Liver (tissue), 9 donors: Measurements from ENCODE around the gene KIF1A. TPM values are rescaled to one million over a fixed set of nuclear protein-coding genes. Genes with fewer than 3 reads are reported as not detected.

Experiments used
- DNase-seq: peaks from one replicate; pipeline ENCODE4 v3.0.0-alpha.2; 2017; ENCODE audit warnings: low spot score
- H3K27ac ChIP-seq, 2 donors: one replicate each; pipeline ENCODE4 v1.7.0; 2013; ENCODE audit warnings: inconsistent platforms in 2 of 2, low read length in 2 of 2, control low read depth in 1 of 2, low read depth in 1 of 2, mild to moderate bottlenecking in 1 of 2
- H3K27me3 ChIP-seq, 4 donors: one replicate each; pipeline versions ENCODE4 v1.6.1 to v1.7.0; 2013; ENCODE audit warnings: low read length in 3 of 4, inconsistent platforms in 1 of 4, mild to moderate bottlenecking in 1 of 4, moderate library complexity in 1 of 4; ENCODE audit not compliant: control insufficient read depth in 4 of 4, insufficient read depth in 4 of 4
- H3K36me3 ChIP-seq, 4 donors: one replicate each; pipeline versions ENCODE4 v1.6.1 to v1.7.0; 2013; ENCODE audit warnings: low read length in 3 of 4, mild to moderate bottlenecking in 3 of 4, low read depth in 1 of 4, moderate library complexity in 1 of 4; ENCODE audit not compliant: control insufficient read depth in 4 of 4, insufficient read depth in 3 of 4
- H3K4me1 ChIP-seq, 4 donors: one replicate each; pipeline versions ENCODE4 v1.6.1 to v1.7.0; 2013; ENCODE audit warnings: low read length in 3 of 4, mild to moderate bottlenecking in 3 of 4, moderate library complexity in 1 of 4; ENCODE audit not compliant: control insufficient read depth in 4 of 4, insufficient read depth in 4 of 4
- H3K4me3 ChIP-seq, 3 donors: one replicate each; pipeline versions ENCODE4 v1.6.1 to v1.7.0; 2013; ENCODE audit warnings: low read length in 3 of 3, control low read depth in 1 of 3, low read depth in 1 of 3, mild to moderate bottlenecking in 1 of 3
- H3K9ac ChIP-seq, 2 donors: one replicate each; pipeline ENCODE4 v1.7.0; 2013; ENCODE audit warnings: low read length in 2 of 2, mild to moderate bottlenecking in 2 of 2, moderate library complexity in 2 of 2, control low read depth in 1 of 2, low read depth in 1 of 2
- H3K9me3 ChIP-seq, 4 donors: one replicate each; pipeline versions ENCODE4 v1.6.1 to v1.7.0; 2013; ENCODE audit warnings: low read length in 3 of 4; ENCODE audit not compliant: control insufficient read depth in 4 of 4
- ATF3 ChIP-seq: IDR thresholded peaks from 2 replicates; pipeline ENCODE4 v1.6.1; 2016; ENCODE audit warnings: antibody characterized with exemption
- EGR1 ChIP-seq, 2 donors: IDR thresholded peaks; 2 replicates each; pipeline ENCODE4 v1.6.1; 2016 to 2018; ENCODE audit warnings: antibody characterized with exemption in 2 of 2, low read depth in 2 of 2
- FOXA1 ChIP-seq: IDR thresholded peaks from 2 replicates; pipeline ENCODE4 v1.6.1; 2016; ENCODE audit warnings: antibody characterized with exemption
- FOXA2 ChIP-seq: IDR thresholded peaks from 2 replicates; pipeline ENCODE4 v1.6.1; 2016; ENCODE audit warnings: antibody characterized with exemption
- GABPA ChIP-seq, 2 donors: IDR thresholded peaks in 1 of 2; conservative IDR thresholded peaks in 1 of 2; 2 replicates each; pipeline ENCODE4 v1.6.1; 2016; ENCODE audit warnings: antibody characterized with exemption in 2 of 2, mild to moderate bottlenecking in 1 of 2, moderate library complexity in 1 of 2
- HNF4A ChIP-seq, 2 donors: conservative IDR thresholded peaks; 2 replicates each; pipeline ENCODE4 v1.6.1; 2016; ENCODE audit warnings: antibody characterized with exemption in 2 of 2, mild to moderate bottlenecking in 2 of 2
- HNF4G ChIP-seq: IDR thresholded peaks from 2 replicates; pipeline ENCODE4 v1.6.1; 2016; ENCODE audit warnings: antibody characterized with exemption
- JUND ChIP-seq, 2 donors: IDR thresholded peaks; 2 replicates each; pipeline ENCODE4 v1.6.1; 2016; ENCODE audit warnings: antibody characterized with exemption in 2 of 2
- NR2F2 ChIP-seq: IDR thresholded peaks from 2 replicates; pipeline ENCODE4 v1.6.1; 2016; ENCODE audit warnings: antibody characterized with exemption
- RXRA ChIP-seq, 2 donors: IDR thresholded peaks; 2 replicates each; pipeline ENCODE4 v1.6.1; 2017 to 2018; ENCODE audit warnings: antibody characterized with exemption in 2 of 2, mild to moderate bottlenecking in 1 of 2
- SP1 ChIP-seq: IDR thresholded peaks from 2 replicates; pipeline ENCODE4 v1.6.1; 2018; ENCODE audit warnings: antibody characterized with exemption, mild to moderate bottlenecking
- TAF1 ChIP-seq: conservative IDR thresholded peaks from 2 replicates; pipeline ENCODE4 v1.6.1; 2016; ENCODE audit warnings: antibody characterized with exemption, mild to moderate bottlenecking
- YY1 ChIP-seq: IDR thresholded peaks from 2 replicates; pipeline ENCODE4 v1.6.1; 2016; ENCODE audit warnings: antibody characterized with exemption, mild to moderate bottlenecking
- ZBTB33 ChIP-seq: IDR thresholded peaks from 2 replicates; pipeline ENCODE4 v1.6.1; 2016; ENCODE audit warnings: antibody characterized with exemption
- WGBS: extraction: QIAGEN DNeasy Blood & Tissue Kit; methylation state at CpG from one replicate; pipeline ENCODE4 v1.1.7; 2013; 5-methylcytosine and 5-hydroxymethylcytosine counted together
- polyA plus RNA-seq, 2 donors: library from polyadenylated mRNA; stranded (reverse) in 1 of 2; unstranded in 1 of 2; fragments of 200-250 nt in 1 of 2; fragments of >200 nt in 1 of 2; fragmentation: Nextera tagmentation in 1 of 2; extraction: Ambion mirVana in 1 of 2; gene quantifications; one replicate each; pipeline versions ENCODE4 v1.2.1 to v1.2.3, GENCODE V29; 2013 to 2015
- total RNA-seq, 2 donors: library from RNA; depleted of rRNA; stranded (reverse); fragments of >200 nt; gene quantifications; one replicate each; pipeline ENCODE4 v1.2.3, GENCODE V29; 2014
- TF ChIP-seq, protein P1 (sequence below): IDR thresholded peaks from 2 replicates; pipeline ENCODE4 v1.6.1; 2016; ENCODE audit warnings: antibody characterized with exemption
- TF ChIP-seq, protein P2 (sequence below): fragments of 150-350 bp; IDR thresholded peaks from 2 replicates; pipeline ENCODE4 v1.5.1; 2017; ENCODE audit warnings: improper control_type of control experiment, low read depth, low read length; ENCODE audit not compliant: missing input control
- donor health status: healthy.
- donor health status: healthy.
- donor health status: healthy.
- donor health status: healthy.
- donor health status: healthy.

The KIF1A gene
- total and polyA plus RNA-seq, 4 donors, result 0.03 to 0.21 (median 0.11) TPM

GRCh38 chr2:240811346-240812300 is 8.4 kb downstream of the KIF1A start:
- 90% methylated on average over 17 of the region's 17 CpGs for WGBS
- Histone ChIP-seq H3K27me3 (no peaks in the 10 kb centered on the region), H3K9me3 (no peaks in the 10 kb centered on the region), H3K9ac (no peak overlapping the region), H3K27ac (no peak overlapping the region), H3K4me3 (no peak overlapping the region), H3K4me1 (no peaks in the 10 kb centered on the region), H3K36me3 (no peaks in the 10 kb centered on the region)
- no peak for DNase-seq
- TF ChIP-seq EGR1 (IDR thresholded peaks at IDR 0.05; ENCODE audit: low read depth in 2 of 2) (no peak), NR2F2 (no peak), ATF3 (no peak), ZBTB33 (no peak), TAF1 (no peak)

GRCh38 chr2:240810621-240811020 is 9.4 kb downstream of the KIF1A start:
- Histone ChIP-seq H3K36me3 (no peaks in the 10 kb centered on the region), H3K4me3 (no peak overlapping the region), H3K4me1 (no peaks in the 10 kb centered on the region), H3K27ac (no peak overlapping the region), H3K27me3 (no peaks in the 10 kb centered on the region), H3K9me3 (no peaks in the 10 kb centered on the region), H3K9ac (no peak overlapping the region)
- 93% methylated on average over 16 of the region's 16 CpGs for WGBS
- TF ChIP-seq FOXA1, result no peak
- TF ChIP-seq HNF4A (conservative IDR thresholded peaks at IDR 0.05), result no peak
- no peak for TF ChIP-seq FOXA2
- no peak for TF ChIP-seq JUND (IDR thresholded peaks at IDR 0.05)
- TF ChIP-seq NR2F2, result no peak
- TF ChIP-seq YY1, result no peak
- TF ChIP-seq TAF1, result no peak
- no peak for TF ChIP-seq SP1
- DNase-seq, result no peak

- Histone ChIP-seq H3K9ac (no peak overlapping the region), H3K27ac (no peak overlapping the region), H3K4me3 (no peak overlapping the region), H3K4me1 (no peaks in the 10 kb centered on the region), H3K9me3 (no peaks in the 10 kb centered on the region), H3K36me3 (no peaks in the 10 kb centered on the region), H3K27me3 (no peaks in the 10 kb centered on the region)
- TF ChIP-seq YY1 (no peak), FOXA2 (no peak), TAF1 (no peak), EGR1 (IDR thresholded peaks at IDR 0.05; ENCODE audit: low read depth in 2 of 2) (no peak), HNF4G (no peak), HNF4A (conservative IDR thresholded peaks at IDR 0.05) (no peak), NR2F2 (no peak), GABPA (IDR thresholded peaks at IDR 0.05 in 1 of 2, conservative IDR thresholded peaks at IDR 0.05 in 1 of 2) (no peak), RXRA (IDR thresholded peaks at IDR 0.05) (no peak), ZBTB33 (no peak), JUND (IDR thresholded peaks at IDR 0.05) (no peak), FOXA1 (no peak), SP1 (no peak)
- TF ChIP-seq, protein P1, sequence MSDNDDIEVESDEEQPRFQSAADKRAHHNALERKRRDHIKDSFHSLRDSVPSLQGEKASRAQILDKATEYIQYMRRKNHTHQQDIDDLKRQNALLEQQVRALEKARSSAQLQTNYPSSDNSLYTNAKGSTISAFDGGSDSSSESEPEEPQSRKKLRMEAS, result no peak
- TF ChIP-seq, protein P2, sequence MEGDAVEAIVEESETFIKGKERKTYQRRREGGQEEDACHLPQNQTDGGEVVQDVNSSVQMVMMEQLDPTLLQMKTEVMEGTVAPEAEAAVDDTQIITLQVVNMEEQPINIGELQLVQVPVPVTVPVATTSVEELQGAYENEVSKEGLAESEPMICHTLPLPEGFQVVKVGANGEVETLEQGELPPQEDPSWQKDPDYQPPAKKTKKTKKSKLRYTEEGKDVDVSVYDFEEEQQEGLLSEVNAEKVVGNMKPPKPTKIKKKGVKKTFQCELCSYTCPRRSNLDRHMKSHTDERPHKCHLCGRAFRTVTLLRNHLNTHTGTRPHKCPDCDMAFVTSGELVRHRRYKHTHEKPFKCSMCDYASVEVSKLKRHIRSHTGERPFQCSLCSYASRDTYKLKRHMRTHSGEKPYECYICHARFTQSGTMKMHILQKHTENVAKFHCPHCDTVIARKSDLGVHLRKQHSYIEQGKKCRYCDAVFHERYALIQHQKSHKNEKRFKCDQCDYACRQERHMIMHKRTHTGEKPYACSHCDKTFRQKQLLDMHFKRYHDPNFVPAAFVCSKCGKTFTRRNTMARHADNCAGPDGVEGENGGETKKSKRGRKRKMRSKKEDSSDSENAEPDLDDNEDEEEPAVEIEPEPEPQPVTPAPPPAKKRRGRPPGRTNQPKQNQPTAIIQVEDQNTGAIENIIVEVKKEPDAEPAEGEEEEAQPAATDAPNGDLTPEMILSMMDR, result no peak
- WGBS, result 61% methylated on average over 6 of the region's 6 CpGs
- no peak for DNase-seq
Measured at GRCh38 chr2:240810199-240810598, 9.8 kb downstream of the KIF1A start.
